COLO668 (cell line): Measurements from ENCODE around the gene NID1.

Source experiments
- DNase-seq: peaks from one replicate; lab custom pipeline; 2025; ENCODE audit not compliant: unreplicated experiment; lab: John Stamatoyannopoulos, UW

The NID1 gene

DNA sequence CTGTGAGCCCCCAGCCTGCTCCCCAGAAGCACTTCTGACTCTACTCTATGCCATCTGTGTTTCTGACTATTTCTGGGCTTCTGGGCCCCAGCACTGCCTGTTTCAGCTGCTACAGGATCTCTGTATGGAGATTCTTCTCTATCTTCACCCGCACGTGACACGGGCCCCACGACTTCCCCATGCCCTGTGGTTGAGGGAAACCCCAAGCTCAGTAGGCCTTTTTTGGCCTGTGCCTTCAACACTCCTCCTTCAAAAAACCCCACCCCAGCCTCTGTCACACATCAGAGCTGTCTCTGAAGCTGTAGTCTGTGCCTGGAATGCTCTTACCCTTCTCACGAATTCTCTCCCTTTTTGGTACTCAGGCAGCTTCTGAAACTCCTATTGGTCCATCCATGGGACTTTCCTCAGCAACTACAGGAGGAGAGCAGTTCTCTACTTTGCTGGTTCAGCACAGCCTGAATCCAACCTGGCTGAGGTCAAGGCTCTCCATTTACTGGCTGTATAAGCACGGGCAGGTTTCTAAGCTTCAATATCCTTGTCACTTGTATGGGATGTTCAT is 2.0 kb upstream of the NID1 start:
- no peak for DNase-seq

- no peak for DNase-seq
Measured at GRCh38 chr1:236066054-236066453, 1.2 kb upstream of the NID1 start.

DNA sequence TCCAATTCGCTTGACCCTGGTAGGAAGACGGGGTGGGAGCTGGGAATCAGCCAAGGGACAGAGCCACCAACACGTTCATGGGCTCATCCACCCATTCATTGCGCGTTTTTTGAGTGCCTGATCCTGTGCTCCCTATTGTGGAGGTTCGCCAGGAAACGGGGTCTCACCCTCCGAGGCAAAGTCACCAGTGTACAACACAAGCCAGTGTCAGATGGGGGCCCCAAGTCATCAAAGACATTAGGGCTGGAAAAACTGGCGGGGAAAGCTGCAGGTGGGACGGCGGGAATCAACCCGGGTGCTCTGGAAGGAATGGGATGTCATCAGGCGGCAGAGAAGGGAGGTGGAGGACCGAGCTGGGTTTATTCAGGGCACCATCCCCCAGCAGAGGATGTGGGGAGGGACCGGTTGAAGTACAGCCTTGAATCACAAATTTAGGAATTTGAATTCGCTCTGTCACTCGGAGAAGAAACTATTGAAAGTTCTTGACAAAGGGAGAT is 667 bp upstream of the NID1 start:
- DNase-seq = no peak

DNA sequence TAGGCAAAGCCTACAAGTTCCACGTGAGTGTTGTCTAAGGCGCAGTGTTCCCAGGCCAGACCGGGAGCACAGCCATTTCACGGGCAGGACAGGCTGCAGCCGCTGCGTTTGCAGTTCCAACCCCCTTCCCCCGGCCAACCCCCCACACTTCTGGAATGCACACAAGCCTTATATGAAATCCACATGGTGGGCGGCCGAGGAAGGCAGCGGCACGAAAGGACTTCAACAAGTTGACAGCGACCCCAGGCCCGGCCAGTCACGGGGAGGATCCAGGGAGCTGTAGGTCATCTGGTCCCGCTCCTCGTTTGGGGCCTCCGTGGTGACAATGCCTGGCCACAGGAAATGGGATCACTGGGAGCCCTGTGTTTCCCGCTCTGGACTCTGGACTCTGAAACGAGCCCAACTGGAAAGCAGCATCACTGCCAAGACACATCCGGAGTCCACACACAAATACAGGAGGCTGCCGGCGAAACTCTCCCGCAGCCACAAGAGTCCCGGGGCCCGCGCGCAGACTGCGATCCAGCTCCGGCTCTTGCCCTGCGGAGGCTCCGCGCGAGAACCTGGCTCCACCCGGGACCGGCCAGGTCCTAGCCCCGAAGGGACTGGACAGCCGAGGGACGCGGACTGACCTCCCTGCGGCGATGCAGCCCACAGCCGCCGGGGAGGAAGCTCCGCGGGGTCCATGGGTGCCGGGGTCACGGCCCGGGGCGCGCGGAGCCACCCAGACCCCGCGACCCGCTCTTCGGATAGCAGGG is 794 bp downstream of the NID1 start:
- DNase-seq = peak; percentile 76

GRCh38 chr1:236063551-236063918 is 1.4 kb downstream of the NID1 start:
- no peak for DNase-seq

DNA sequence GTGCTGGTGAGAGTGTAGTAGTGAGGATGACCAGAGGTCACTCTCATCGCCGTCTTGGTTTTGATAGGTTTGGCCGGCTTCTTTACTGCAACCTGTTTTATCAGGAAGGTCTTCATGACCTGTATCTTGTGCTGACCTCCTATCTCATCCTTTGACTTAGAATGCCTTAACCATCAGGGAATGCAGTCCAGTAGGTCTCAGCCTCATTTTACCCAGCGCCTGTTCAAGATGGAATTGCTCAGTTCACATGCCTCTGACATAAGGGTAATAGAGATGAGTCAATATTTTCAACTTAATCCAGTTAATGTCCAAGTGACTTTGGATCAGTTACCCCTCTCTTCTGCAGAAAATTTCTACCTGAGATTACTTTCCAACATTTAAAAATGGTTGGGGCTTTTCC is 4.6 kb downstream of the NID1 start:
- no peak for DNase-seq

- DNase-seq = no peak
Measured at GRCh38 chr1:236059011-236059410, 5.9 kb downstream of the NID1 start.

GRCh38 chr1:236058141-236058934 is 6.6 kb downstream of the NID1 start:
- DNase-seq = no peak

- no peak for DNase-seq
Measured at GRCh38 chr1:236057546-236057945, 7.3 kb downstream of the NID1 start.

DNA sequence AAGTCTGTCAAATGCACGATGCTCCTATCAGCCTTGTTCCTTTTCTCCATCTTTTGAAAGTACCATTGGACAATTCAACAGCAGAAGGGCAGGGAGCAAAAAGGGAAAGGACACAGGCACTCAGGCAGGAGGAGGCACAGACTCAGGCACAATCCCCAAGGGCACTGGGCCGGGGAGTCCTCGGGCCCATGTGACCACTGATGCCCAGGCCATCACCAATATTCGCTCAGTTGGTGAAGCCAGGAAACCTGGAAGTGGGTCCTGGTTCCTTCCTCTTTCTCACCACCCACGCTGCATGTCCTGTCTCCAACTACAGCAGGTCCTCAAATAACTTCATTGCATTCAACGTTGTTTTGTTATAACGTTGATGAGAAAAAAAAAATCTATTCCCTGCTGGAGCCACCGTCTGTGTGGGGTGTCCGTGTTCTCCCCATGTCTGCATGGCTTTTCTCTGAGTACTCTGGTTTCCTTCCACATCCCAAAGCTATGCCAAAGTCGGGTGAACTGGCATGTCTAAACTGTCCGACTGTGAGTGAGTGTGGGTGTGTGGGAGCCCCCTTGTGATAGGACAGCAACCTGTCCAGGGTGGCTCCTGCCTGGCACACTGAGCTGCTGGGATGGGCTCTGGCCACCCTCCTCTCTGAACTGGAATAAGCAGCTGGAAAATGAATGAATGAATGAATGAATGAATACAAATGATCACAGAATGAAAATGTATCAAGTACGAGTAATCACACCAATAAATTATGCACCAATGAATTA is 12.5 kb downstream of the NID1 start:
- no peak for DNase-seq

- no peak for DNase-seq
Measured at GRCh38 chr1:236051242-236051791, 13.6 kb downstream of the NID1 start.

- DNase-seq = no peak
Measured at GRCh38 chr1:236045771-236046170, 19.1 kb downstream of the NID1 start.

DNA sequence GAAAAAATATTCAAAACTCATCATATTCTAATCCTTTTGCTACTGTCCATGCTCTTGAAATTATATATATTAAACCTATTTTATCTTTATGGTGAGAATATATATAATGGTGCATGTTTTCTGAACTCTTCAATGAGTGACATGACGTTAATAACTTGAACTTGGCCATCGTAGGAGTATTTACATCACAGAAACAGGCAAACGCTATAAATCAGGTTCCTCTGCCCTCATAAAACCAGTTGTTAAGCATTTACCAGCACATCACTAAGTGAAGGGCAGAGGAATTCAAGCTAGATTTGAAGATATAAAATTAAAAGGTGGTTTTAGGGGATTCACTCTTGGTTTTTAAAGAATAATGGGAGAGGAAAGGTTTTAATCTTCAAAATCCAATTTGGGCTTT is 20.5 kb downstream of the NID1 start:
- no peak for DNase-seq

DNA sequence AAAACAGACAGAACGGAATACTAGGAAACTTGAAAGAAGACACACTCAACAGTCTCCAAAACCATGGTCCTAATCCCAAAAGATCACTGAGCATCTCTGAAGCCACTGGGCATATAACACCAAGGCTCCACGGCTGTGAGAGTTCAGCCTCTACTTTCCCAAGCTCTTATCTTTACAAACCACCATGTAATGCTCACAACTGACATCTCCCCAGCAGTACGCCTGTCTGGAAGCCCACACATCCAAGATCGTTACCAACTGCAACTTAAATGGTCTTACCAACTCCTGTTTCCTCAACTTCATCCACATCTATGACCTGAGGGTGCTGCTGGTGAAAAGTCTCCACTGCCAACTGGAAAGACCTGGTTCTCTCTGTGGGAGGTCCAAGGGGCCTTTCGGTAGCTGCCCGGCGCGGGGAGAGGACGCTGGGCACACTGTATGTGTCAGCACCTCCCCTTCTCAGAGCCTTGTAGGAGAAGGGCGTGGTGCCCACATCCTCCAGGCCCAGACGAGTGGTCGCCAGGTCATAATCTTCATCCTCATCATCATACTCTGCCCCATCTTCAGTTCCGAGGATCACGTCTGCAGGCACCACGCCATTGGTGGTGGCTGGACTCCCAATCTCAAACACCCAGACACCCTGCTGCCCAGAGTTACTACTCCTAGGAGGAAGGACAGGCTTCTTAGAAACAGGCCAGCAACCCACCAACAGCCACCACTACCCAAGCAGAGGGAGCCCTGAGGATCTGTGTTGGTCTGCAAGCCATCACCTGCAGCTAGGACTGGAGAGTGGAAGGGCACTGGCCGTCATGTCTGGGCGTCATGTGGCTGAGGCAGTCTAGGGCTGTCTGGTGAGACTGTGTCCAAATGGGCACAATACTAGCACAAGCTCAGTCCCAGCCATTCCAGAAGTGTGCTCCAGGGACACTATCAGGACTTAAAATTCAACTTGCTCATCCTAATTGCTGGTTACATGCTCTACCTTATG is 23.0 kb downstream of the NID1 start:
- DNase-seq = no peak

GRCh38 chr1:236039740-236040685 is 24.9 kb downstream of the NID1 start:
- DNase-seq = peak; percentile 28

GRCh38 chr1:236038034-236038433 is 26.9 kb downstream of the NID1 start:
- DNase-seq = no peak

DNA sequence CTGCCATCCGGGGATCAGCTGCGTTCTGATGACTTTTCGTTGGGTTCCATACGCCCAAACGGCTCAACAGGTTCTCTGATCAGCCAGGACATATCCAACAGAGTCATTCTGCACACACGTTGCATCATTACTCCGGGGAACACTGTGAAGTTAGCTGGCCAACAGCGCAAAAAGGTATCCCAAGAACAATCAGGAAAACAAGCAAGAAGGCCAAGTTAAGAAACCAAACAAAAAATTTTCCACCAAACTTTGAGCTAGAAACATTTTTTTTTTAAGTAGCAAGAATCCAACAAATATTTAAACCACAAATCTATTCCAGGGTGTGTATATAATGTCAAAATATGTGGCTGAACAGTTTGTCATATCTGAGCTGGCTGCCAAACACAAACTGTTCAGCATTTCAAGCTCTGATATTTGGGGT is 29.2 kb downstream of the NID1 start:
- DNase-seq = no peak

DNA sequence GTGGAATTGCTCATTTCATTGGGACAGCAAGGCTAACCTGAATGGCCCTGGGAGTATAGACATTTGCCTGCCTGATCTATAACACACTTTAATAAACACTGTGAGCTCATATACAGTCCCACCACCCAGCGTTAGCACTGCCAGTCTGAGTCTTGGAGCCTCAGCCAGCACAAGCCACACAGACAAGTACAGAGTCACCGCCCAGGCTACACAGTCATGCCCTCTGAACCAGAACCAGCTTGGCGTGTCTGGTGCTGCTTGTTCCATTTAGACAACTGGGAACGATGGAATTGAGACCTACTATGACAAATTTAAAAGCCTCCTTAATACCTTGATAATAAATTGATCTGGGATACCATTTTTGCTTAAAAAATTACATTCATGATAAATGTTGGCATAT is 31.6 kb downstream of the NID1 start:
- no peak for DNase-seq

GRCh38 chr1:236030534-236030933 is 34.4 kb downstream of the NID1 start:
- DNase-seq = no peak
